CD4-positive, alpha-beta T cell treated with Interleukin-6 at 100 ng/mL for 8 hours (primary cell): ENCODE data around the gene MAML3.

ENCODE experiments used
- DNase-seq: peaks from one replicate; pipeline ENCODE4 v3.0.0-alpha.2; 2020; ENCODE audit warnings: mixed read lengths, low spot score

The MAML3 gene

DNA sequence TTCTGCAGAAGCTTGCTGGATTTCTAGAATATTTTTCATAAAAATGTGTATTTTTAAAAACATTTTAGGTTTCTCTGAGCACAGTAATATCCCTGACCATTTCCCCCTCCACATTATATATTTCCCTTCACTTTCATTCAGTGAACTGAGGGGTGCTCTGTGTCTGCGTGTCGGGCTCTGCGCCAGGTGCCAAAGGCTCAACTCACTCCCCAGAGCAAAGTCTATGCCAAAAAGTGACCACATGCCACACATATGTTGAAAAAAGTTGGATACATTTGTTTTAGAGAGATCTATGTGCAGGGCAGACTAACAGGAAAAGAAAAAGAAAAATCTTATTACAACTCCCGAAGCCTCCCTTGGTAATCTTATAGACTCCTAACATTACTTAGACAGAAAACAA lies 254.6 kb downstream of the MAML3 start:
- no peak for DNase-seq

GRCh38 chr4:139898293-139898692 lies 255.7 kb downstream of the MAML3 start:
- no peak for DNase-seq

- DNase-seq = no peak
Observed at GRCh38 chr4:139896091-139896604, 257.8 kb downstream of the MAML3 start.

DNA sequence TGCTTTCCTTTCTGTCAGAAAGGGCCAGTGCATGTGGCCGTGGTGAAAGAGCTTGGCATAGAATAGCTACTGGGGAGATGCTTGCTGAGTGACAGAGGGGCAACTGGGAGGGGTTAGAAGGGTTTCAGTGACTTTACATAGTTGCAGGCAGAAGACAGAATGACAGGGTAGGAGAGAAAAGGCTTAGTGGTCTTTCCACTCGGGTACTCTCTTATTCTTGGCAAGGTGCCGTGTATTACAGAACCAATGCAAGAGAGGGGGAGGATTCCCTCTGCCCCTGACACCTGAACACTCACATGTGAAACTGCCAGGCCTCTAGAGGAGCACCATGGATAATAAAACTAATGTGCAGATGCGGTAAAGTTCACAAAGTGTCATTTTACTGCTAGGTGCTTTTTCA lies 260.2 kb downstream of the MAML3 start:
- no peak for DNase-seq

DNA sequence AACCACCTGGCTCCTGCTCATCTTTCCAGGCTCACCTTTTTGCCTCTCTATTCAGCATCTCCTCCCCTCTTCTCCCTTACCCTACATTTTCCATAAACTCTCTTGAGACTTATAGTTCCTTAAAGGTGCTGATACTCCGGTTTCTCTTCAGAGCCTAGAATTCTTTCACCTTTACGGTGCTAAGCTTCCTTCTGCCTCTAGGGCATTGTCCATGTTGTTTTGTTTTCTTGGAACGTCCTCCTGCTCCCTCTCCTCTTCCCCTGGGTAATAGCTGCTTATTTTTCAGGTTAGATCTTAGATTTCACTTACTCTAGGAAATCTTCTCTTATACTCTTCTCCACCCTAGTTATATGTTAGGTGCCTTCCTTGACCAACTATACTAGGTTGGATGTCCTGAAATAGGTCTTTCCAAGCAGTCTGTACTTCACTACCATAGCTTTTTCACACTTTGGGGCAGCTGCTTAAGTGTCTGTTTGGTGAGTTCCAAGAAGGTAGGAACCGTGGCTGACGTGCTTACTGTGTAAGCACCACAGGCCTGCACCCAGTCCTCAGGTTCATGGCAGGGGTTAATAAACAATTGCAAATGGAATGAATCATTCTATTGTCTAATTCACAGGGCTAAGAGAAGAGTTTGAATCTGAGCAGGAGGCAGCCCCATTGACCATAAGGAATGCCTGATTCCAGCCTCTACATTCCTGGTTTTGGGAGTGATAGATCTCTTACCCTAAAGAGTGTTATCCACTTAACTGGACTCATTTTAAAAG lies 260.8 kb downstream of the MAML3 start:
- DNase-seq = no peak

DNA sequence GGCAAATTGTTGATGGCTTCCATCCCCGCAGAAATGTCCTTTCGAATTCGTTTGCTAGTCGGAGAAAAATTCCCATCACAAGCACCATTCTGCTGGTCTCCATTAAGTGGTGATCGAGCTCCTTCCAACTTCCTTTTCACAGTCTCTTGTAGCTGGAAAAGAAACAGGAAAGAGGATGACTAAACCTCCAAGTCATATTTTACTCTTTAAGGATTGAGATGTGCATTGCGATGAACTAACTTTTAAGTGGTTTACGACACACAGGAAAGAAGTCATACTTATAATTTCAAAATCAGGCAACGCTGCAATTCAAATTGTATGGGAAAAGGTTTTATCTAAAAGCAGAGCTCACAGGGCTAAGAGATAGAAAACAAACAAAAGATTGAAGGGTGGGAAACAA lies 263.2 kb downstream of the MAML3 start:
- DNase-seq = no peak

- DNase-seq = no peak
Observed at GRCh38 chr4:139889901-139890300, 264.1 kb downstream of the MAML3 start.

DNA sequence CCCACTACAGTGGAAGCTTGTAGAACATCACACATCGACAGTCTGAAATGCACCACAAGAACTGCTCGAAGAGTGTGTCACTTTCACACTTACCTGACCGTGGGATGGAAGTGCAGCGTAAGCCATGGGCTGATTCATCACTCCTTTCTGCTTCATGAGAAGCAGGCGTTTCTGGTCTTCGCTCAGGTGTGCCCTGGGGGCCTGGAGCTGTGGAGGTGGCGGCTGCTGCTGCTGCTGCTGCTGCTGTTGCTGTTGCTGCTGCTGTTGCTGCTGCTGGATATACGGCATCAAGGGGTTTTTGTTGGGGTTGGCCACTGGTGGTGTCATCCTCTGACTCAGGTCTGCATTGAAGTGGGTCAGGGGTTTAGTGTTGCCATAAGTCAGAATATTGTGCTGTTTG lies 264.7 kb downstream of the MAML3 start:
- no peak for DNase-seq

DNA sequence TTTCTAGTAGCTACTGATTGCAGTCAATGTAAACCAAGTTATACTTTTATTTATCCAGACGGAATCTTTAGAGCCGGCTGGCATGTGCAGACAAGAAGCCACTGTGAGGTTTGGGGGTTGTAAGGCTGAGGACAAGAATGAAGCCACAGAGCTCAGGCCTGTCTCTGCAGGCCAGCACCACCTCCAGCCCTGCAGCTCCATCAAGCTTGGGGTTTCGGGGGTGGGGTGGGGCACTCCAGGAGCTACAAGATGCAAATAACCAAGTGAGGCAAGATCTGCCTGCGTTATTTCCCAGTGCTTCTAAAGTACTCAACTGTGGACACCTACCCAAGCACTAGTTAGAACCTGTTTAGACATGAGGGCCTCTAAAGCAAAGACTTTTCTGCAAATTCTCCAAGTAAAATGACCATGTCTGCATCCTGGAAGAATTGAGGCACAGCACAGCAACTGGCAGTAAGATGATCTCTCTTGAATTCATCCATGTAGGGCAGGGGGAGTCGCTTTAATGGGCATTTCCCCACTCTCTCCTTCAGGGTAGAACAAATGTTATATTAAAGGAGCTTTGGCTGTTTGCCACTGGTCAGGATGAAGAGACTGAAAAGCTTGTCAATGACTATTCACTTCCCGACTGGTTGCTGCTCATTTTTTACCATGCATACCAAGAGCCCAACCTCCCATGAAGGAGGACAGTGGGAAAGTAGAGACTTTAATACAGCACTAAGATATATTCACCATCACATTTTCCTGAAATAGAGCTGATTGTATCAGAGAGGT lies 265.8 kb downstream of the MAML3 start:
- DNase-seq = no peak

- DNase-seq = no peak
Observed at GRCh38 chr4:139887376-139887802, 266.6 kb downstream of the MAML3 start.

DNA sequence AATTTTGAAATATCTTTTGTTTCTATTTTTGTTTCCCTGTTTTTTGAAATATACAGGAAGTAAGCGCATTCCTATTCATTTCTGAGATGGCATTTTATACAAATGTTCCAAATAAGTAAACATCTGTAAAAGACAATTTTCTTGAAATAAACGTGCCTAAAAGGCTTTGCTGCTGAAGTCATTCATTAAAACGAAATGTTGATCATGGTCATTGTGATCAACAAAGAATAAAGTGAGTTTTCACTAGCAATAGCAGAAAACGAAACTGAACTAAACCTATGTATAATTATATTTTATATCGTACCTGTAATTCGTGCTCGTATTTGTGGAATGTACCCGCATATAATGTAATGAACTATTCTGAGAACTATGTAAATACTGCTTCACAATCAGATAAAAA lies 267.2 kb downstream of the MAML3 start:
- DNase-seq = no peak

GRCh38 chr4:139884438-139884837 lies 269.5 kb downstream of the MAML3 start:
- no peak for DNase-seq

DNA sequence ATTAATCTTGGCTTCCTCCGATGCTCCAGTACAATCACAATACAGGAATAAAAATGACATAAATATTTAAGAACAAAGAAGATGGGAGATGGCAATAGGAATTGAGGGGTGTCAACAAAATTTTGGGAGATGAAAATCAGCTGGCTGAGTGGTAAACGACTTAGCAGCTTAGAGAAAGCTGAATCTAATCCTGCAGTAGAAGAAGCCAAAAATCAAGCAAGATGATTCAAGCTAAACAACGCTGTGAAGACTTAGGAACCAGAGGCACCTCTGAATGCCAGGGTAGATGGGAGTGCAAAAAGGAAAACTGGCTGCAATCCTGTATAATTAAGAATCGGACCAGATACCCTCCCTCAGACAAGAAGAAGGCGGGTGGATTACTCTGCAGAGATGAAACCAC lies 273.1 kb downstream of the MAML3 start:
- no peak for DNase-seq

- DNase-seq = no peak
Observed at GRCh38 chr4:139878050-139878449, 275.9 kb downstream of the MAML3 start.

- no peak for DNase-seq
Observed at GRCh38 chr4:139876337-139876941, 277.5 kb downstream of the MAML3 start.

DNA sequence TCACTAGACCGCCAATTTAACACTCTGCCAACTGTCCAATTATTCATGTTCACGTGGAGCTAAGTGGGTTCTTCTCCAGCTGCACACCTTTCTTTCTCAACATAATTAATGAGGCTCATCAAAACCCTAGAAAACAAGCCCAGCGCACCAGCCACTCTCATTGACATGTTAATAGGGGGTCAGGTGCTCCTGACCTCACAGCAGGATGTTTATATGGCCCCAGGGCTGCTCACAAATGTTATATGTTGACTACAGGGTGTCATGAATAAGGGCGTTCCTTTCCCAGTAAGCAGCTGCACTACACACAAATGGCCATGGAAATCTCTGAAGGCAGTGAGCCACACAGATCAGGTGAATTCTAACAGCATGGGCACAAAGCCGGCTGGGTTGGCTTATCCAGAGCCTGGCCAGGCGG lies 278.6 kb downstream of the MAML3 start:
- no peak for DNase-seq

DNA sequence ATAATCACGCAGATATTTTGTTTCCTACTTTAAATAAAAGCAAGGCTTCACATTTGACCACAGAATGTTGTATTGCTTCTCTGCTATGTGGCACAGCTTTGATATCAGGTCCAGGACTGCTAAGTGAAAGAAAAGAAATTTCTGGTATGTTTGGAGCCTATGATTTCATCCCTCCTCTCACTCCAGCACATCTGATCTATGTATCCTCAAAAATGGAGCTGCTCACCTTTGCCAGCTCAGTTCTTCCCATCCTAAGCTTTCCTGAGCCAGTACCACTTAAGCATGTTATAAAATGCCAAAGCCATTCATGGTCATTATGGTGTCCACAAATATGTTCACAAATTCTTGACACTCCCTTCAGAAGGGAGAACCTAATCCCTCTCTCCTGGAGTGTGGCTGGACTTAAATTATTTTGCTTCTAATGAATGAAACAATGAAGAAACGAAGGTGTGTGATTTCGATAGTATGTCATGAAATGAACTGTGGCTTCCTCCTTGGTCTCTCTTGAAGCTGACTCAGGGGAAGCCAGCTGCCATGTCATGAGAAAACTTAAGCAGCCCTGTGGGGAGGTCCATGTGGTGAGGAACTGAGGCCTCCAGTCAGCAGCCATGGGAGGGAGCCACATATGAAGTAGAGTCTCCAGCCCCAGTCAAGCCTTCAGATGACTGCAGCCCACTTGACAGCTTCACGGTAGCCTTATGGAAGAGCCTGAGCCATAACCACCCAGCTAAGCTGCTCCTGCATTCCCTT lies 280.7 kb downstream of the MAML3 start:
- no peak for DNase-seq

- no peak for DNase-seq
Observed at GRCh38 chr4:139872274-139872673, 281.7 kb downstream of the MAML3 start.

GRCh38 chr4:139869810-139870209 lies 284.2 kb downstream of the MAML3 start:
- DNase-seq = no peak

- no peak for DNase-seq
Observed at GRCh38 chr4:139866276-139866962, 287.6 kb downstream of the MAML3 start.

DNA sequence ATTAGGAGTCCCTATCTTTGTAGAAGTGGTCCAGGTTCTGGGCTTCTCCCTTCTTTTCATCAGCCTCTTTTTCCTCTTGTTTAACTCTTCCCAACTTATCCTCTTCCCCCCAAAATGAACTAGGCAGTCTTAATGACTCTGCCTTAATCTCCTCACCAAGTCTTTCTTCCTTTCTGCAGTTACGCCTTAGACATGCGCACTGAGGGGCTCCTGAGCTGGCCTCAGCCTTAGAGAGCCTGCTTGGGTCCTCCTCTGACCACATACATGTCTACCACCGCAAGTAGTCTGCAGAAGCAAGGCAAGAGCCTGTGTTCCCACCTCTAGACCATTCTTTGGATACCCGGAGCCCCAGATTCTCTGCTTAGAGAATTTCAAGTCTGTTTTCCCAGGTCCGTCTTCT lies 288.4 kb downstream of the MAML3 start:
- DNase-seq = no peak

- DNase-seq = no peak
Observed at GRCh38 chr4:139863531-139863930, 290.5 kb downstream of the MAML3 start.
